ENCODE data around the gene NOTCH2.
A peak's percentile ranks its signal among the peaks of the same experiment; 100 is the strongest.

Gene NOTCH2

DNA sequence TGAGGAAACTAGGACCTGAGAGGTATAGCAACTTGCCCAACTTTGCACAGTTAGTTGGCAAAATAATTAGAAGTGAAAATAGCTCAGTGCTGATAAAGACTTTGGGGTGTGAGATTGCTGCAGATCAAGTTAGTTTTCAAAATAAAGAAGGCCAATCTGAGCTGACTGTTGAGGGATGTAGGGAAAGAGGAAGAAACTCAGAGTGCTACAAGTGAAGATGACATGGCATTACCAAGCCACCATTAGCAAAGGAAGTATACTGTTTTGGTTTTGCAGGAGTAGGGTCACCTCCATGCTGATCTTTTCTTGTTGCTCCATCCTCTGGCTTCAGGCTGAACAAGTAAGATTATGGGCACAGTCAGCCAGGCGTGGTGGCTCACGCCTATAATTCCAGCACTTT is 94.5 kb downstream of the NOTCH2 start:
- no peak for DNase-seq (ENCODE audit: low spot score)

DNA sequence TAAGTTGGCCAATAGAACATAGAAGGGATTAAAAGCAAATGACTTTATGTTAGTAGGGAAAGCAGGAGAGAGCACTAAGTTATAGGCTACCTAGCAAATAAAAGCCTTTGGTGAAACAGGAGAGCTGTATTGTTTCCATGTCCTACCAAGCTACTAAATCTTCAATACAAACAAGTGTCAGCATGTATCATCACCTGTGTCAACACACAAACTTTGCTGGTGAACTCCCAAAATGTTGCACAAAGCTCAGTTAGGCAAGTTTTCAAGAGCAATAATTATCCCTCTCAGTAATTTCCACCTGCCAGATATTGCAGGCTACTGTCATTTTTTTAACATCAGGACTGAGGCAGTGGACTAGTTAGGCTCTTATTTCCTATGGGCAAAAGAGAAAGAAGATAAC is 95.4 kb downstream of the NOTCH2 start:
- DNase-seq (ENCODE audit: low spot score), result no peak

DNA sequence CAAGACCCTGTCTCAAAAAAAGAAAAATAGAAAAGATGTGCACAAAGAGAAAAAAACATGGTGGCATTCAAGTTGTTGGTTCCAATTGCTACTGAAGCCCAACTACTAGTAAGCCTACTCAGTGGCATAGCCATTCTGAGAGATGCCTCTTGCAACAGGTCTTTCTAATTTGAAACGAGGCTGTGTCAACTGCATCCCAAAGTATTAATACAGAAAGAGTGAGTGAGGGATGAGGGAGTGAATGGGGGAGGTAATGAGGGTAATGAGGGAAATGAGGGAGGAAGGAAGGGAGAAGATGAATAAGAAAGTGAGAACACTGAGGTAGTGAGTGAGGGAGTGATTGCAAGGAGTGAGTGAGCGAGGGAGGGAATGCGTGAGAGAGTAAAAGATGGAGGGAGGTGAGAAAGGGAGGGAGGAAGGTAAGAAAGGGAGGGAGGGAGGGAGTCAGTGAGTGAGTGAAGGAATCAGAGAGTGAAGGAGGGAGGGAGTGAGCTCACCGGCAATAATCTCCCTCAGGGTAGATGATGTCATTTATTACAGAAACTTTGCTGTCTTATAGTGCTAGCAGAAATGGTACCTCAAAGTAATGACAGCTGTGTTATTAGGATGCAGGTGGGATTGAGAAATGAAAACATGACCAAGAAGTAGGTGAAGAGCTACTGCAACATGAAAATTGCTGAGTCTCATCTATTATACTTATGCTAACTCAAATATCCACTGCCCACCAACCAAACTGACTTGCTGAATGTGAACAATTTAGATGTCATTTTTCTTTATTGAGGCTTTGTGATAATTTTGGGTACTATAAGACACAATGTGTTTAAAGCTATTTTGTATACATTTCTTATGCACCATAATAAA is 97.5 kb downstream of the NOTCH2 start:
- no peak for DNase-seq (ENCODE audit: low spot score)

DNA sequence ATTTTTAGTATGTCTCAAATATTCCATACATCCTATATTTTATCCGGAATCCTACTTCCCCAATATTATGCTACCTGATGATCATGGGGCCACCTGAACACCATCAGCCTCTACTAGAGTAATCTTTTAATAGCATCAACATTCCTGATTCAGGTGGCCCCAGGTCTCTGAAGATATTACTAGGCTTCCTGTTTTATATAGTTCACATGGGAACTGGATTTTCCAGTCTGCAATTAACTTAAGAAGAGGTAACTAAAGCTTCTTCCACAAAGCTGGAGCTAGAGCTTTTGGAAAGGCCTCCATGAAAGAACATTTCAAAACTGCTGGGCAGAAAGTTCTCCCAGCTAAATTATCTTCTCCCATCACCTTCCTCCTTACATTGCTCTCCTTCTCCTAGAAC is 100.9 kb downstream of the NOTCH2 start:
- no peak for DNase-seq (ENCODE audit: low spot score)

DNA sequence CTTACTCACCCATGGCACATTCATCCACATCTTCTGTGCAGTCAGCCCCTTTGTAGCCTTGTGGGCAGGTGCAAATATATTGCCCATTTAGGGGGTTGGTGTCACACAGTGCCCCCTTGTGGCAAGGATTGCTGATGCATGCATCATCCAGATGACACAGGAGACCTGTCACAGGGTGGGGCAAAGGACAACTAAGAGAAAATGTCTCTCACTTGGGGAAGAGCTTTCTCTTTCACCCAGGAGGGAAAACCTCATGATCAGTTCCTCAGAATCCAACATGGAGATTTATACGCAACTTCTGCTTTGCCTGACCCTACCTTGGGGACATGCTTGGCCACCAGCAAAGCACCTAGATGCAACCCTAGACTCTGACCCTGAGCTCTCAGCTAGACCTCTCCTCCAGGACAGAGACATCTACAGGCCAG is 101.4 kb downstream of the NOTCH2 start:
- DNase-seq (ENCODE audit: low spot score), result peak; percentile 84

DNA sequence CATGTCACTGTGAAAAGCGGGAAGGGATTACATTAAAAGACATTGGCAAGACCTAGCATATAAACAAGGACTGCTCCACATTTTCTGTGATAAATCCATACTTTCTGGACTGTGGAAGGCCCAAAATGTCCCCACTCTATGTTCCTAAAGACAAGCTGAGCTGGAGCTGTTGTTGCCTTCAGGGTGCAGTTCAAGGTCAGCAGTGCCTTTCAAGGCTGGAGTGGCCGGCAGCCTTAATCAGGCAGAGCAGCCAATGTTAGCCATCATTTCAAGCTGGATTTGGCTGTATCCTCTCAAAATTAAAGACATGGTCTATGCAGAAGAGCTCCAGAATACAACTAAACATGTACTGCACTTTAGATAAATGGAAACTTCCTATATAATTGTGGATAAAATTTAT is 102.8 kb downstream of the NOTCH2 start:
- DNase-seq (ENCODE audit: low spot score), result no peak

DNA sequence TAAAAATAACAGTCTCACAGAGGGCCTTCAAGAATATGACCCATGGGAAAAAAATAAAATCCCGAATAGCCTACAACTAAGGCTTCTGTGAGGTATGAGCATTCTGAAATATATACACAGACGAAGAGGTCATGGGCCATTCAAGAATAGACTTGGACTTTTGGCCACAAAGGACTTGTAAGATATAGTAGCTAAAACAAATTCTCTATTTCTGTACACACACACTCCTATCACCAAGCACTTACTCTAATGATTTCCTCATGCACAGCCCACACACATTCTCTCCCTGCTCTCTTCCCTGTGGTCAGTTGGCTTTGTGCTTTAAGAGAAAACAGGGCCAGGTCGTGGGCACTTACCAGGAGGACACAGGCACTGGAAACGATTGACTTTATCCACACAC is 103.4 kb downstream of the NOTCH2 start:
- no peak for DNase-seq (ENCODE audit: low spot score)

DNA sequence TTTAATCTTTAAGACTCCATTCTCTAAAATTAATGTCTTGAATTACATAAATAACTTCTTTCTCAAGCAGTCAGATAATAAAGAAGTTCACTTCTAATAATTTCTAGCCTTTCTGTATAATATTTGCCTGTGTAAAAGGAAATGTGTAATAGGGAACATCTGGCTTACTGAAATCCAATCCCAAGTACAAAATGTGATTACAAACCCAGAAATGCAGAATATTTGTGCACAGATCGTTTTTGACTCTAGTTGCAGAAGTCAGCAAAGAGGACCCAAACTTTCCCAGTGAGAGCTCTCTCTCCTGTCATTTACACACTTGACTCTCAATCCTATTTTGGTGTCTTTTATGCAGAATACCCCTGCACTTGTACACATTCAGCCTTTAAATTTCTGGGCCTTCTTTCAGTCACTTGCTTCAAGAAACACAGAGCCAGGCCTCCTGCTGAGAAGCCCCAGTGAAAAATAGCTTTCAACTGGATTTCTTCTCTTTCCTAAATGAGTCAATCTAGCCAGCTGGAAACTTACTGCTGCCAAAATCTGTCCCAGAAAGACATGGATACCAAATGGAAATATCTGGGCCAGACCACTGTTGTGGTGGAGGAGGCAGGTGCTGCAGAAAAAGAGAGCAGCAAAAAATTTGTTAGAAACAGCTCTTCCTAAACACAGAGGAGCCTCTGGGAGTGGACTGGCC is 104.6 kb downstream of the NOTCH2 start:
- DNase-seq (ENCODE audit: low spot score), result no peak

DNA sequence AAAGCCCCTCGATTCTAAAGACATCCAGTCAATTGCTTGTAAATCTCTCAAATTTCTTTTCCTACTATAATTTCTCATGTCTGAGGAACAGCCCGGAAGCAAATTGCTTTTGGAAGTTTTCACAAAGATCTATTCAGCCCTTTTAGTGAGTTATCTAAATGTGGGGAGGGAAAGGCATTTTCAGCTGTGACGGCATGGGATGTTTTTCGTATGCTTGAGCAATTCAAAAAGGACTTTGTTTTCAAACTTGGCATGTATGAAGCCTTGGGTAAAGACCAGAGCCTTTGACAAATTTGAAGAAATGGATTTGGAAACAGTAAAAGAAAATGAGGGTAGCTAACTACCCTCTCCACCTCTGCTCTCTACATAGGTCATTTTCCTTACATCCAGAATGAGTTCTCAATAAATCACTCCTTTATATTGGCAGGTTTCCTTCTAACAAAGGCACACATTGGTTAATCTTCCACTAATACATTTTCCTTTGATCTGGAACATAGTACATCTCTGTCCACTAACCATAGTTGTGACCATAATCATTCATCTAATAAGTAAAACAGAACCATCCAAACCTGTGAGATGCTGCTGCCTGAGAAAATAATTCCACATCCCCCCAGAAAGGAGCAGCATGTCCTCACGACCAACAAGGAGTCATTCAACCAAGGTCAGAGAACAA is 107.0 kb downstream of the NOTCH2 start:
- DNase-seq (ENCODE audit: low spot score), result no peak

DNA sequence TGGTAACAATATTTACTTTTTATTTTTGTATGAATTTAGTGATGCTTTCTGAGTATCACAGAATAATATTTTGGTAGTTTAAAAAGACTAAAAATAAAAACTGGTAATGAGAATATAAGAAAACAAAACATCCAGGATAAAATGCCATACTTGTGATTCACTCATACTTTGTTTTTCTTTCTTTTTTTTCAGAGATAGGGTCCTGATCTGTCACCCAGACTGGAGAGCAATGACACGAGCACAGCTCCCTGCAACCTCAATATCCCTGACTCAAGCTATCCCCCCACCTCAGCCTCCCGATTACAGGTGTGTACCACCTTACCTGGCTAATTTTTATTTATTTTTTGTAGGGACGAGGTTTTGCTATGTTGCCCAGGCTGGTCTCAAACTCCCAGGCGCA is 109.0 kb downstream of the NOTCH2 start:
- DNase-seq (ENCODE audit: low spot score), result no peak

DNA sequence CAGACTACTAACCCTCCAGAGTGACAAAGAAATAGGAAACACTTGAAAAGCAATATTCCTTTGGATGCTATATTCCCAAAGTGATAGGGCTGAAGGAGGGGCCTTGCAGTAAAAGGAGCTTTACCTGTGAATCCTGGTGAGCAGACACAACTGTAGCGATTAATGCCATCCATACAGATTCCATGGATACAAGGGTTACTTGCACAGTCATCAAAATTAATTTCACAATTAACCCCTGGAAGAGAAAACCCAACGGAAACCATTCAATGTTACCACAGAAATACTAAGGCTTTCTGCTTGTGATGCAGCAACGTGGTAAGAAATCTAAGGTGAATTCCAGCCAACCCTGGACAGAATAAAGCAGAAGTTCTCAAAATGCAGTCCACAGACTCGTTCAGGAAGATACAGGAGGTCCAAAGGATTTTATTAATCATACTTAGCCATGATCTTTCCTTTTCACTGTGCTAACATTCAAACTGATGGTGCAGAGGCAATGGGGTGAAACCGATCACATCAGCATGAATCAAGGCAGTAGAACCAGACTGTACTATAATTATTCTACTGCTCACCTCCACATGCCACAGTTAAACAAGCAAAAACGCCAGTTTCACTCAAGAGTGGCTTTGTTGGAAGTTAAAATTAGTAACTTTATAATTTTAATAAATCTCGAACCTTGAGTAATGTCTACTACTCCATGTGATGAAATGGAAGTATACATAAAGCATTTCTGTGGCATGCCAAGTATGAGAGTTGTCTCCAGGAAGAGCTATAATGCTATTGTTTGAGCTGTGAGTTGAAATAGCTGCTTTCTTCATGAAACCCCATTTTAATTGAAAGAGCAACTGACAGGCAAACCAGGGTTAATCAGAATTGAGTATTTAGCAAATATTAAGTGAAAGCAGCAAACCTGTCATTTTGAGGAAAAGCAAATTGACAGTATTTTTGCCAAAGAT is 109.9 kb downstream of the NOTCH2 start:
- DNase-seq (ENCODE audit: low spot score), result no peak

DNA sequence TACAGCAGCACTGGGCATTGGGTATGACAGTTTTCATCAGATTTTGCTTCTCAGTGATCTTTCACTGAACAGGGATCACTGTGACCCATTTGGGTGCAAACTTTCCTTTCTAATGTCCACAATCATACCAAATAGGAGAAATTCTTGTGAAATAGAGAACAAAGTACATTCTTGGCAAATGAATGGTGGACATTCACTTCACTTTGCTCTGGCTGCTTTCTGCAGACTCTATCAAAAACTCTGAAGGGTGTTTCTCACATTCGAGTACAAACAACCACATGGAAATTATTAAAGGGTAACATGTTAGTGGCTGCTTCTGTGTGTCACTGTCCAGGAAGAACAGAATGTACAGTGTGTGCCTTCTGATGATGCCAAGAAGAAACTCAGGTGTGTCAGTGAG is 111.2 kb downstream of the NOTCH2 start:
- no peak for DNase-seq (ENCODE audit: low spot score)

DNA sequence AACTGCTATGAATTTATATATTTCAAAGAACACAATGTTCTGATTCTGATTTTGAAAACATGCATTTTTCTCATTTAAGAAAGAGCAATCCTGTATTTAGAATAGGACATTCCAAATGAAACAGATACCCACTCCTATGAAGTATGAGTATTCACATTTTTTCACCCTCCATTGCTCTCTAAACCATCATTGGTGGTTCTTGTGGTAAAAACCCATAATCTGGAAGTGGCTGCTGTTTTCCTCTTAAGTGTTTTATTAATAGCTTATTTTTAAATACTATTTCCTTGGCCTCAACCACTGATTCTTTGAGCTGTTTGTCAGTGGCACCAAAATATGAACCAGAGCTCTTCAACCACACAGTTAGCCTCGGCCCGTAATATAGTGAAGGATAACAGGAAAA is 113.2 kb downstream of the NOTCH2 start:
- DNase-seq (ENCODE audit: low spot score), result no peak

DNA sequence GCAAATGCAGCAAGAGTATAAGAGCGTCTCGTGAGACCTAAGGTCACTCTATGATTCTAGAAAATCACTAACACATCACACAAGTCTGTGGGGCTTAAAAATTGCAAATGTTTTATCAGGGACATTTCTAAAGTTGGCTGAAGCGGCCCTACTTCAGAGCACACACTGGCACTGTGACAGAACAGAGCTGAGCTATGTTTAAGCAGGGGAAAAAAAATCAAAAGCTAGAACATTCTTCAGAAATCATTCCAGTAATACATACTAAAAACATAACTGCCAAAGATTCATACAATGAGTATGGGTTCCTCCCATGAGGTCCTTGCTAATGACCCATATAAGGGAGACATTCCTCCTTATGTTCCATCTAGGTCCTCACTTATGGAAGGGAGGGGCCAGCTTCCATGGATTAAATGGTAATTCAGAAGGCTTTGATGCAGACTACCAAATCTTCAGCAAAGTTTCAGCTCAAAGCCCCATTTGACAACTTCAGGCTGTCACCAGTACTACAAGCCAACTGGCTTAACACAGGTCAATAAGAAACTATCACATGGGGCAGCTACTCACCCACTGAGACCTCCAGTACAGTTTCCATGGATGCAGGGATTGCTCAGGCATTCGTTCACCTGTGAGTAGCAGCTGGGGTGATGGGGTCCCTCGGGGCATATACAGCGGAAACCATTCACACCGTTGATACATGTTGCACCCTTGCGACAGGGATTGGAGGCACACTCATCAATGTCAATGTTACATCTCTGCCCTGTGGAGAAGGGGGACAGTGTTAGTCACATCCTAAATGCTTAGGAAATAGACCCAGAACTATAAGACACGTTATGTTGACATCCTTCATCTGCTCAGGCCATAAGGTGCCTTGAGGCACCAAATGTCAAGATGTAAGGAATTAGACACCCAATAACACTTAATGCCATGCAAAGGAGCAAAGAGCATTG is 114.7 kb downstream of the NOTCH2 start:
- peak; percentile 7 for DNase-seq (ENCODE audit: low spot score)

DNA sequence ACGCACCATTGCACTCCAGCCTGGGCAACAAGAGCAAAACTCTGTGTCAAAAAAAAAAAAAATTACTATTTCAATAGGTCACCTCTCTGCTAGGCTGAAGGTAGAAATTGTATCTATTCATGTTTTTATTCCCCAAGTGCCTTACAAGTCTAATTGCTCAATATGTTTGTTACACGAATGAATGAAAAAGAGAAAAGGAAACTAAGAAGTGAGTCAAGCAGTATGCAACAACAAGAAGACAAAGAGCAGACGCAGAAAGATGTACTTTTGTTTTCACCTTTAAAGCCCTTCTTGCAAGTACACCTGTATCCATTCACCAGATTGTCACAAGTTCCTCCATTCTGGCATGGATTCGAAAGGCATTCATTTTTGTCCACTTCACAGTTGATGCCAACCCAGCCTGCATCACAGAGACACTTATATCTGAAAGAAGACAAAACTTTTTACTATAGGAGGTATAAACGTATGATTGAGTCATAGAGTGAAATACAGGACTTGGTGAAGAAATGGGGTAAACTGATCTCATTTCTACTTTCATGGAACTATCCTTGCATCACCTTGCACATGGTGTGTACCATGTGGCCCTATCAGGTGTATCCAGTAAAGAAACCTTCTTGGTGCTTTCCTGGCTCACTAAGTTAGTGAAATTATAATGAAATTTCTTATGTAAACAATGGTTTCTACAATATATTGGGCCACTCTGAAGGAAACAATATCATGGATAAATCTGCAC is 116.0 kb downstream of the NOTCH2 start:
- no peak for DNase-seq (ENCODE audit: low spot score)

DNA sequence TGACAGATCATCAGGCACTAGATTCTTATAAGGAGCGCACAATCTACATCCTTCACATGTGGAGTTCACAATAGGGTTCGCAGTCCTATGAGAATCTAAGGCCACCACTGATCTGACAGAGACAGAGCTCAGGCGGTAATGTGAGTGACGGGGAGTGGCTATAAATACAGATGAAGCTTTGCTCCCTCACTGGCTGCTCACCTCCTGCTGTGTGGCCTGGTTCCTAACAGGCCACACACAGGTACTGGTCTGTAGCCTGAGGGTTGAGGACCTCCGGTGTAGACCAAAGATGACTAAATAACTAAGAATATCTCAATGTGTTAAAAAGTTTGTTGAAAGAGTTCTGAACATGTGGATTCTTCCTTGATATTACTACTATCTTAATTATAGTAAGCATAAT is 117.0 kb downstream of the NOTCH2 start:
- DNase-seq (ENCODE audit: low spot score), result no peak

DNA sequence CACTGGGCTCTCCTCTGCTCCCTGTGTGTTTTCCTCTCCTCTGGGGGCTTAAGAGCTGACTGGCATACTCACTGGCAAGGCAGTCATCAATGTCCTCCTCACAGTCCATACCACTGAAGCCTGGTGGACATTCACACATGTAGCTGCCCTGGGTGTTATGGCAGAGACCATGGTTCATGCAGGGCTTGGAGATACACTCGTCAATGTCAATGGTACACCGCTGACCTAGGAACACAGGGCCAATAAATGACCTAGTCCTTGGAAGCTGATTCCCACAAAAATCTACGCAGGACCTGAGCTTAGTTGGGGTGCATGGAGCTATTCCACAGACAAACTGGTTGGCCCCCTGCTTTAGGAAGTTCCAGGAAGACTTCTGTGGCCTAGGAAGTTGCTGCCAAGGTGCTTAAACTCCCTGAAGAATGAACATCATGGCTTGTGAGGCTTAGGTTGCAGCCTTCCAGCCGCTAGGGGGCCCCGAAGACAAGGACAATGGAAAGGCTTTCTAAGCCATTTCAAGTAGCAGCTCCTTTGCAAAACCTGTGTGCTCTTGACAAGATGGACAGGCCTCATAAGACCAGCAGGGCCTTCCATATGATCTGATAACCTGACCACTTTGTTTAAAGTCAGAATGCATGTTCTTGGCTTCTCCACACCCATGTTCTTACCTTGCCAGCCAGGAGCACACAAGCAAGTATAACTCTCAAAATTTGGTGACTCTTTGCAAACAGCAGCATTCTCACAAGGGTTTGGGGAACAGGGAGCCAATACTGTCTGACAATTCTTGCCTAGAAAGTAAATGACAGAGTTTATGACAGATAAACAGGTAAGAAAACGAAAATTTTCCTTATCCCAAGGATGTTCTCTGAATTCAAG is 120.9 kb downstream of the NOTCH2 start:
- peak; percentile 79 for DNase-seq (ENCODE audit: low spot score)

DNA sequence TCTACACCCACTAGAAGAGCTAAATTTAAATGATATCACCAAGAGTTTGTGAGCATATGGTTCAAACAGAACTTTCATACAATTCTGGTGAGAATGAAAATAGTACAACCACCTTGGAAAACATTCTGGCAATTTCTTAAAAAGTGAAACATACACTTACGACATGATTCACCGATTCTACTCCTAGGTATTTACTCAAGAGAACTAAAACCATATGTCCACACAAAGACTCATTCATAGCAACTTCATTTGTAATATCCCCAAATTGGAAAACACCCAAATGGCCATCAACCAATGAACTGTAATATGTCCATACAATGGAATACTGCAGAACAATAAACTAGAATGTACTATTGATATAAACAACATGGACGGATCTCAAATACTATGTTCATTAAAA is 122.0 kb downstream of the NOTCH2 start:
- DNase-seq (ENCODE audit: low spot score), result no peak

DNA sequence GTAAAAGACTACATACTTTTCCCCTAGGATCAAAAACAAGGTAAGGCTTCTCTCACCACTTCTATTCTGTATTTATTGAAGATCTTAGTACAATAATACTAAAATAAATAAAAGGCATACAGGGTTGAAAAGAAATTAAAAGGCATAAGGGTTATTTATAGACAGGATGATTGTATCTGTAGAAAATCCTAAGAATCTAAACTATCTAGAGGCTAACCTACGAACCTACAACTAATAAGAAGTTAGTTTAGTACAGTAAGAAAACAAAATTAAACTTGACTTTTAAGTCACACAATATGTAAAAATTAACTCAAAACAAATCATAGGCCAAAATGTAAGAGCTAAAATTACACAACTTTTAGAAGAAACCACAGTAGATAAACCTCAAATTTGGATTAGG is 122.7 kb downstream of the NOTCH2 start:
- DNase-seq (ENCODE audit: low spot score), result no peak

Data from NAMALWA (cell line).